HepG2 (cell line): ENCODE data around the gene RUNDC1. TPM values are rescaled to one million over a fixed set of nuclear protein-coding genes. Genes with fewer than 3 reads are reported as not detected.

Experiments
- CBX5 ChIP-seq: sonication (generic); formaldehyde crosslinking; IDR thresholded peaks from 2 replicates; pipeline ENCODE4 v1.4.0; 2020; ENCODE audit warnings: missing genetic modification reagents, borderline replicate concordance
- DR1 ChIP-seq: sonication (generic); formaldehyde crosslinking; IDR thresholded peaks from 2 replicates; pipeline ENCODE4 v1.8.0; 2021; ENCODE audit warnings: mild to moderate bottlenecking, missing genetic modification reagents, inconsistent platforms
- HNRNPUL1 ChIP-seq: fragments of 200-400 bp; formaldehyde crosslinking; IDR thresholded peaks from 2 replicates; pipeline ENCODE4 v1.6.1; 2017; ENCODE audit warnings: low read depth, mild to moderate bottlenecking, low read length, moderate library complexity
- KDM6A ChIP-seq: IDR thresholded peaks from 2 replicates; pipeline ENCODE4 v1.6.1; 2016; ENCODE audit warnings: low read depth
- LCORL ChIP-seq, 2 experiments: fragments of 450-650 bp in 1 of 2; sonication (generic) in 1 of 2; formaldehyde crosslinking in 1 of 2; IDR thresholded peaks; 2 replicates each; pipeline versions ENCODE4 v1.5.0 to v1.6.1; 2017 to 2020; ENCODE audit warnings: antibody characterized with exemption in 1 of 2, missing genetic modification reagents in 1 of 2
- NCOA1 ChIP-seq: sonication (generic); formaldehyde crosslinking; IDR thresholded peaks from 2 replicates; pipeline ENCODE4 v1.9.0; 2021; ENCODE audit warnings: missing genetic modification reagents
- PHF5A ChIP-seq: IDR thresholded peaks from one replicate; pipeline ENCODE4 v1.6.1; 2018; ENCODE audit warnings: low read depth, missing genetic modification reagents; ENCODE audit not compliant: unreplicated experiment
- ZNF550 ChIP-seq: sonication (generic); formaldehyde crosslinking; IDR thresholded peaks from 2 replicates; pipeline ENCODE4 v1.4.0; 2020; ENCODE audit warnings: mild to moderate bottlenecking, missing genetic modification reagents, borderline replicate concordance
- polyA plus RNA-seq, 8 experiments: library from polyadenylated mRNA; depleted of rRNA in 3 of 8; stranded (reverse) in 7 of 8; unstranded in 1 of 8; fragments of >200 nt; fragmentation: Illumina TruSeq in 4 of 8; extraction: Trizol in 4 of 8; gene quantifications; 2 replicates each; pipeline versions ENCODE4 v1.2.1 to v1.2.3, GENCODE V29; 2011 to 2016; ENCODE audit warnings: low read depth in 4 of 8, missing spikeins in 1 of 8, mixed read lengths in 1 of 8; ENCODE audit not compliant: insufficient read depth in 1 of 8
- total RNA-seq, 5 experiments: library from RNA; depleted of rRNA; stranded (reverse); fragments of >200 nt; fragmentation: Illumina TruSeq; extraction: Trizol; gene quantifications; 2 replicates each; pipeline ENCODE4 v1.2.3, GENCODE V29; 2016; ENCODE audit warnings: low read depth in 1 of 5
- TF ChIP-seq, protein P1 (sequence below): sonication (generic); formaldehyde crosslinking; IDR thresholded peaks from 2 replicates; pipeline ENCODE4 v1.5.1; 2020; ENCODE audit warnings: mild to moderate bottlenecking, missing genetic modification reagents, borderline replicate concordance
- TF ChIP-seq, protein P2 (sequence below), 2 experiments: sonication (generic) in 1 of 2; formaldehyde crosslinking in 1 of 2; IDR thresholded peaks; 2 replicates each; pipeline versions ENCODE4 v1.4.0 to v1.6.1; 2018 to 2020; ENCODE audit warnings: missing genetic modification reagents in 2 of 2, borderline replicate concordance in 1 of 2, low read depth in 1 of 2, mild to moderate bottlenecking in 1 of 2, missing biosample characterization in 1 of 2
- TF ChIP-seq, protein P3 (sequence below): sonication (generic); formaldehyde crosslinking; IDR thresholded peaks from 2 replicates; pipeline ENCODE4 v1.5.0; 2020; ENCODE audit warnings: mild to moderate bottlenecking, missing genetic modification reagents
- TF ChIP-seq, protein P4 (sequence below): IDR thresholded peaks from 2 replicates; pipeline ENCODE4 v1.6.1; 2018; ENCODE audit warnings: missing genetic modification reagents, mild to moderate bottlenecking, missing compliant biosample characterization
- TF ChIP-seq, protein P5 (sequence below): sonication (generic); formaldehyde crosslinking; conservative IDR thresholded peaks from 2 replicates; pipeline ENCODE4 v1.4.0; 2020; ENCODE audit warnings: missing genetic modification reagents

Gene RUNDC1
- total and polyA plus RNA-seq, 2 of the 13 experiments (the other 11 are each of a cell fraction or from before 2014, with no cell fraction given) = 10.3 to 11.4 TPM

DNA sequence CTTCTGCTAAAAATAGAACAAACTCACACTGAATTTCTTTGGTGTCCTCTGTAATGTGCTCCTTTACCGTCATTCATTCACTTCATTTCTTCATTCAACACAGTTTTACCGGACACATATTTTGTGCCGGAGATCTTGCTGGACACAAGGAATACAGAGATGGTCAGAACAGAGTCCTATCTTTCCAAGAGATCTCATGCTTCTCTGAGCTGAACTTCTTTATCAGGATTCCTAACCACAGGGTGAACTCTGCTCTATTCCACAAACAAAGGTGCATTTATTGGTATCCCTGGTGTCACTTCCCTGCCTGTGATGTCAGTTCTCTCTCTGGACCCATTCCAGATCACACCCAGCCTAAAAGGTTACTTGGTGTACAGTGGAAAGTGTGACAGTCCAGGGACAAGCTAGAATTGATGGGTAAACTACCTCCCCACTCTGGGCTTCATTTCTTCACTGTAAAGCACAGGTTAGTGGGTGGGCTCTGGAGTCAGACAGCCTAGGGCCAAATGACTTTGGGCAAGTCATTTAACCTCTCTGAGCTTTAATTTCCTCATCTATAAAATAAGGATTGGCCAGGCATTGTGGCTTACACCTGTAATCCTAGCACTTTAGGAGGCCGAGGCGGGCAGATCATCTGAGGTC lies 30.4 kb downstream of the RUNDC1 start (continued):
- TF ChIP-seq, protein P1, sequence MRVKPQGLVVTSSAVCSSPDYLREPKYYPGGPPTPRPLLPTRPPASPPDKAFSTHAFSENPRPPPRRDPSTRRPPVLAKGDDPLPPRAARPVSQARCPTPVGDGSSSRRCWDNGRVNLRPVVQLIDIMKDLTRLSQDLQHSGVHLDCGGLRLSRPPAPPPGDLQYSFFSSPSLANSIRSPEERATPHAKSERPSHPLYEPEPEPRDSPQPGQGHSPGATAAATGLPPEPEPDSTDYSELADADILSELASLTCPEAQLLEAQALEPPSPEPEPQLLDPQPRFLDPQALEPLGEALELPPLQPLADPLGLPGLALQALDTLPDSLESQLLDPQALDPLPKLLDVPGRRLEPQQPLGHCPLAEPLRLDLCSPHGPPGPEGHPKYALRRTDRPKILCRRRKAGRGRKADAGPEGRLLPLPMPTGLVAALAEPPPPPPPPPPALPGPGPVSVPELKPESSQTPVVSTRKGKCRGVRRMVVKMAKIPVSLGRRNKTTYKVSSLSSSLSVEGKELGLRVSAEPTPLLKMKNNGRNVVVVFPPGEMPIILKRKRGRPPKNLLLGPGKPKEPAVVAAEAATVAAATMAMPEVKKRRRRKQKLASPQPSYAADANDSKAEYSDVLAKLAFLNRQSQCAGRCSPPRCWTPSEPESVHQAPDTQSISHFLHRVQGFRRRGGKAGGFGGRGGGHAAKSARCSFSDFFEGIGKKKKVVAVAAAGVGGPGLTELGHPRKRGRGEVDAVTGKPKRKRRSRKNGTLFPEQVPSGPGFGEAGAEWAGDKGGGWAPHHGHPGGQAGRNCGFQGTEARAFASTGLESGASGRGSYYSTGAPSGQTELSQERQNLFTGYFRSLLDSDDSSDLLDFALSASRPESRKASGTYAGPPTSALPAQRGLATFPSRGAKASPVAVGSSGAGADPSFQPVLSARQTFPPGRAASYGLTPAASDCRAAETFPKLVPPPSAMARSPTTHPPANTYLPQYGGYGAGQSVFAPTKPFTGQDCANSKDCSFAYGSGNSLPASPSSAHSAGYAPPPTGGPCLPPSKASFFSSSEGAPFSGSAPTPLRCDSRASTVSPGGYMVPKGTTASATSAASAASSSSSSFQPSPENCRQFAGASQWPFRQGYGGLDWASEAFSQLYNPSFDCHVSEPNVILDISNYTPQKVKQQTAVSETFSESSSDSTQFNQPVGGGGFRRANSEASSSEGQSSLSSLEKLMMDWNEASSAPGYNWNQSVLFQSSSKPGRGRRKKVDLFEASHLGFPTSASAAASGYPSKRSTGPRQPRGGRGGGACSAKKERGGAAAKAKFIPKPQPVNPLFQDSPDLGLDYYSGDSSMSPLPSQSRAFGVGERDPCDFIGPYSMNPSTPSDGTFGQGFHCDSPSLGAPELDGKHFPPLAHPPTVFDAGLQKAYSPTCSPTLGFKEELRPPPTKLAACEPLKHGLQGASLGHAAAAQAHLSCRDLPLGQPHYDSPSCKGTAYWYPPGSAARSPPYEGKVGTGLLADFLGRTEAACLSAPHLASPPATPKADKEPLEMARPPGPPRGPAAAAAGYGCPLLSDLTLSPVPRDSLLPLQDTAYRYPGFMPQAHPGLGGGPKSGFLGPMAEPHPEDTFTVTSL (CRISPR knock-in tag) = peak; percentile 72; the same call in 1 of the 2 replicates
- TF ChIP-seq, protein P2, sequence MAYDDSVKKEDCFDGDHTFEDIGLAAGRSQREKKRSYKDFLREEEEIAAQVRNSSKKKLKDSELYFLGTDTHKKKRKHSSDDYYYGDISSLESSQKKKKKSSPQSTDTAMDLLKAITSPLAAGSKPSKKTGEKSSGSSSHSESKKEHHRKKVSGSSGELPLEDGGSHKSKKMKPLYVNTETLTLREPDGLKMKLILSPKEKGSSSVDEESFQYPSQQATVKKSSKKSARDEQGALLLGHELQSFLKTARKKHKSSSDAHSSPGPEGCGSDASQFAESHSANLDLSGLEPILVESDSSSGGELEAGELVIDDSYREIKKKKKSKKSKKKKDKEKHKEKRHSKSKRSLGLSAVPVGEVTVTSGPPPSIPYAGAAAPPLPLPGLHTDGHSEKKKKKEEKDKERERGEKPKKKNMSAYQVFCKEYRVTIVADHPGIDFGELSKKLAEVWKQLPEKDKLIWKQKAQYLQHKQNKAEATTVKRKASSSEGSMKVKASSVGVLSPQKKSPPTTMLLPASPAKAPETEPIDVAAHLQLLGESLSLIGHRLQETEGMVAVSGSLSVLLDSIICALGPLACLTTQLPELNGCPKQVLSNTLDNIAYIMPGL (CRISPR knock-in tag; IDR thresholded peaks at IDR 0.05; ENCODE audit: borderline replicate concordance in 1 of 2, low read depth in 1 of 2) = peak in 1 of 2 experiments; percentile 55; a peak in 1 of 4 replicates
- TF ChIP-seq, protein P3, sequence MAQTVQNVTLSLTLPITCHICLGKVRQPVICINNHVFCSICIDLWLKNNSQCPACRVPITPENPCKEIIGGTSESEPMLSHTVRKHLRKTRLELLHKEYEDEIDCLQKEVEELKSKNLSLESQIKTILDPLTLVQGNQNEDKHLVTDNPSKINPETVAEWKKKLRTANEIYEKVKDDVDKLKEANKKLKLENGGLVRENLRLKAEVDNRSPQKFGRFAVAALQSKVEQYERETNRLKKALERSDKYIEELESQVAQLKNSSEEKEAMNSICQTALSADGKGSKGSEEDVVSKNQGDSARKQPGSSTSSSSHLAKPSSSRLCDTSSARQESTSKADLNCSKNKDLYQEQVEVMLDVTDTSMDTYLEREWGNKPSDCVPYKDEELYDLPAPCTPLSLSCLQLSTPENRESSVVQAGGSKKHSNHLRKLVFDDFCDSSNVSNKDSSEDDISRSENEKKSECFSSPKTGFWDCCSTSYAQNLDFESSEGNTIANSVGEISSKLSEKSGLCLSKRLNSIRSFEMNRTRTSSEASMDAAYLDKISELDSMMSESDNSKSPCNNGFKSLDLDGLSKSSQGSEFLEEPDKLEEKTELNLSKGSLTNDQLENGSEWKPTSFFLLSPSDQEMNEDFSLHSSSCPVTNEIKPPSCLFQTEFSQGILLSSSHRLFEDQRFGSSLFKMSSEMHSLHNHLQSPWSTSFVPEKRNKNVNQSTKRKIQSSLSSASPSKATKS (CRISPR knock-in tag) = no peak
- TF ChIP-seq LCORL (IDR thresholded peaks at IDR 0.05) (peak; percentile 89), LCORL (CRISPR knock-in tag; IDR thresholded peaks at IDR 0.05) (peak; percentile 92), DR1 (CRISPR knock-in tag) (peak; percentile 31; the same call in 1 of the 2 replicates), NCOA1 (CRISPR knock-in tag) (no peak), KDM6A (CRISPR knock-in tag) (peak; percentile 79; the same call in 1 of the 2 replicates), PHF5A (CRISPR knock-in tag) (peak; percentile 79), ZNF550 (CRISPR knock-in tag) (no peak), HNRNPUL1 (no peak), CBX5 (CRISPR knock-in tag) (peak; percentile 60; the same call in 1 of the 2 replicates)
- TF ChIP-seq, protein P4, sequence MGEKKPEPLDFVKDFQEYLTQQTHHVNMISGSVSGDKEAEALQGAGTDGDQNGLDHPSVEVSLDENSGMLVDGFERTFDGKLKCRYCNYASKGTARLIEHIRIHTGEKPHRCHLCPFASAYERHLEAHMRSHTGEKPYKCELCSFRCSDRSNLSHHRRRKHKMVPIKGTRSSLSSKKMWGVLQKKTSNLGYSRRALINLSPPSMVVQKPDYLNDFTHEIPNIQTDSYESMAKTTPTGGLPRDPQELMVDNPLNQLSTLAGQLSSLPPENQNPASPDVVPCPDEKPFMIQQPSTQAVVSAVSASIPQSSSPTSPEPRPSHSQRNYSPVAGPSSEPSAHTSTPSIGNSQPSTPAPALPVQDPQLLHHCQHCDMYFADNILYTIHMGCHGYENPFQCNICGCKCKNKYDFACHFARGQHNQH (CRISPR knock-in tag) = peak; percentile 98
- TF ChIP-seq, protein P5, sequence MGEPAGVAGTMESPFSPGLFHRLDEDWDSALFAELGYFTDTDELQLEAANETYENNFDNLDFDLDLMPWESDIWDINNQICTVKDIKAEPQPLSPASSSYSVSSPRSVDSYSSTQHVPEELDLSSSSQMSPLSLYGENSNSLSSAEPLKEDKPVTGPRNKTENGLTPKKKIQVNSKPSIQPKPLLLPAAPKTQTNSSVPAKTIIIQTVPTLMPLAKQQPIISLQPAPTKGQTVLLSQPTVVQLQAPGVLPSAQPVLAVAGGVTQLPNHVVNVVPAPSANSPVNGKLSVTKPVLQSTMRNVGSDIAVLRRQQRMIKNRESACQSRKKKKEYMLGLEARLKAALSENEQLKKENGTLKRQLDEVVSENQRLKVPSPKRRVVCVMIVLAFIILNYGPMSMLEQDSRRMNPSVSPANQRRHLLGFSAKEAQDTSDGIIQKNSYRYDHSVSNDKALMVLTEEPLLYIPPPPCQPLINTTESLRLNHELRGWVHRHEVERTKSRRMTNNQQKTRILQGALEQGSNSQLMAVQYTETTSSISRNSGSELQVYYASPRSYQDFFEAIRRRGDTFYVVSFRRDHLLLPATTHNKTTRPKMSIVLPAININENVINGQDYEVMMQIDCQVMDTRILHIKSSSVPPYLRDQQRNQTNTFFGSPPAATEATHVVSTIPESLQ (CRISPR knock-in tag) = no peak
